GM18907 (cell line): ENCODE data around the gene AAMP.
"Not testable (repeated sequence)": the region's sequence is repeated elsewhere in the genome, so short reads cannot be mapped to it uniquely, and the experiment has no call there.

Experiments used
- ATAC-seq: cut with Tn5 transposase; IDR thresholded peaks from one replicate; pipeline ENCODE4 v1.9.1; 2021; ENCODE audit warnings: mild to moderate bottlenecking, moderate library complexity; ENCODE audit not compliant: unreplicated experiment

The AAMP gene

GRCh38 chr2:218276986-218277755 lies 7.2 kb upstream of the AAMP start:
- no peak for ATAC-seq

GRCh38 chr2:218275371-218276072 lies 5.6 kb upstream of the AAMP start:
- ATAC-seq = no peak

DNA sequence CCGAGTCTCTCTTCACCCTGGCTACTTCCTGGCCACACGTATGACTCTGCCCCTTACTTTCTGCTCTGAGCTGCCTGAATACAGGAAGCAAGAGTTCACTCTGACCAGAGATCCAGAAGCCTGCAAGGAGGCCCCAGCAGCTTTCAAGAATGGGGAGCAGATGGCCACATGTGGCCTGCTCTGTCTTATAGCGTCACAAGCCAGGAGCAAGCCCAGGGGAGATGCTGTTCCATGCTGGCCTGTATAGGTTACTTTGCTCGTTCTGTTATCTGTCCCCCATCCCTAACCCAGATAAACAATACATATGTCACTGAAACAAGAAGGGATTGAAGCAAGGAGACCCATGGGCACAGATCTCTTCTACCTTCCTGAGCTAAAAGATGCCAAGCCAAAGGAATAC lies 4.6 kb upstream of the AAMP start:
- ATAC-seq = no peak

GRCh38 chr2:218273908-218274249 lies 3.9 kb upstream of the AAMP start:
- no peak for ATAC-seq

DNA sequence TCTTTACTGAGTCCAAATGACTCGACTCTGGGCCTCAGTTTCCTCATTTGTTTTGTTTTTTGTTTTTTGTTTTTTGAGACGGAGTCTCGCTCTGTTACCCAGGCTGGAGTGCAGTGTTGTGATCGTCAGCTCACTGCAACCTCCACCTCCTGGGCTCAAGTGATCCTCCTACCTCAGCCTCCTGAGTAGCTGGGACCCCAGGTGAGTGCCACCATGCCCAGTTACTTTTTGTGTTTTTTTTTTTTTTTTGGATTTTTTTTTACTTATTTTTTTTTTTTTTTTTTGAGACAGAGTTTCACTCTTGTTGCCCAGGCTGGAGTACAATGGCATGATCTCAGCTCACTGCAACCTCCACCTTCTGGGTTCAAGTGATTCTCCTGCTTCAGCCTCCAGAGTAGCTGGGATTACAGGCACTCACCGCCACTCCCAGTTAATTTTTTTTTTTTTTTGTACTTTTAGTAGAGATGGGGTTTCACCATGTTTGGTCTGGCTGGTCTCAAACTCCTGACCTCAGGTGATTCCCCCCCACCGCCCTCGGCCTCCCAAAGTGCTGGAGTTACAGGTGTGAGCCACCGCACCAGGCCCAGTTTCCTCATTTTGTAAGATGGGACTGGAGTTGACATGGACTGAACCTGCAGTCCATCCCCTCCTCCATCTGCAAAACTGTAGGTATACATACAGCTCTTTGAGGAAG lies 3.4 kb upstream of the AAMP start:
- not testable (repeated sequence) for ATAC-seq

DNA sequence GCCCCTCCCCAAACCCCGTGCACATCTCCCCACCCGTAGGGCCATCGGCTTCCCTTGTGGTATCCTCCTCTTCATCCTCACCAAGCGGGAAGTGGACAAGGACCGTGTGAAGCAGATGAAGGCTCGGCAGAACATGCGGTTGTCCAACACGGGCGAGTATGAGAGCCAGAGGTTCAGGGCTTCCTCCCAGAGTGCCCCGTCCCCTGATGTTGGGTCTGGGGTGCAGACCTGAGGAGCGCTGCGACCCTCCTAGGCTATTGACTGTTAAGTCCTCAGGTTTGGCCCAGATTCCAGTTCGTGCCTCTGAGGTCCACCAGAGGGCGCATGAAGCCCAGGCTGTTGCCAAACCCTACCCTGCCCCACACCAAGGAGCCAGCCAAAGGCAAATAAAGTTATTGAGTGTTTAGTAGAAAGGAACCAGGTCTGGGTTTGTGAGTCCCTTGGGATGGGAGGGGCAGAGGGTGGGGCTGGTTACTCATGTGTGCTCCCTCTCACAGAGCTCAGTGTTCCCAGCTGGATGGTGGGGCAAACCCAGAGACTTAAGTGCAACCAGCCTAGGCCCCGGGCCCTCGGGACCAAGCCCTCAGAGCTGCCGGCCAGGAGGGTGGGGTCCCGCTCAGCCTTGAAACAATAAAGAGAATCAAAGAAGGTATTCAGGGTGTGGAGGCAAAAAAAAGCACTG lies 2.7 kb upstream of the AAMP start:
- peak; percentile 31 for ATAC-seq

- no peak for ATAC-seq
Measured at GRCh38 chr2:218271865-218272530, 2.1 kb upstream of the AAMP start.

DNA sequence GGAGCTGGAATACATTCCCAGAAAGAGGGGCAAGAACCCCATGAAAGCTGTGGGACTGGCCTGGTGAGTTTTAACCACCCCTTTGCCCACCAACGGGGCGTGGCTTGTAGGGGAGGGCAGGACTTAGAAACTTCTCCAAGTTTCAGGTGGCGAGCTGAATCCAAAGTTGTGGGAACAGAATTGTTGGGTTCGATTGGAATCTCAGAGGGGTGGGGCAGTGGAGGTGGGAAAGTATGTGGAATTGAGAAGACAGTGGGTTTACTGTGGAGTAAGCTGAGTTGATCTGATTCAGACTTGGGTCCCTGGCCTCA lies 1.5 kb upstream of the AAMP start:
- ATAC-seq = no peak

- no peak for ATAC-seq
Measured at GRCh38 chr2:218270721-218271486, 967 bp upstream of the AAMP start.

GRCh38 chr2:218267259-218267658 lies 2.7 kb downstream of the AAMP start:
- ATAC-seq = no peak

GRCh38 chr2:218266316-218266979 lies 3.5 kb downstream of the AAMP start:
- no peak for ATAC-seq

- ATAC-seq = no peak
Measured at GRCh38 chr2:218265626-218266025, 4.3 kb downstream of the AAMP start.

- no peak for ATAC-seq
Measured at GRCh38 chr2:218264773-218265561, 5.0 kb downstream of the AAMP start.

GRCh38 chr2:218263817-218264641 lies 5.9 kb downstream of the AAMP start:
- ATAC-seq = no peak

- no peak for ATAC-seq
Measured at GRCh38 chr2:218262631-218263586, 7.0 kb downstream of the AAMP start.

- no peak for ATAC-seq
Measured at GRCh38 chr2:218262237-218262600, 7.7 kb downstream of the AAMP start.
